ENCODE results near the gene PRR20G.

PRR20G gene

DNA sequence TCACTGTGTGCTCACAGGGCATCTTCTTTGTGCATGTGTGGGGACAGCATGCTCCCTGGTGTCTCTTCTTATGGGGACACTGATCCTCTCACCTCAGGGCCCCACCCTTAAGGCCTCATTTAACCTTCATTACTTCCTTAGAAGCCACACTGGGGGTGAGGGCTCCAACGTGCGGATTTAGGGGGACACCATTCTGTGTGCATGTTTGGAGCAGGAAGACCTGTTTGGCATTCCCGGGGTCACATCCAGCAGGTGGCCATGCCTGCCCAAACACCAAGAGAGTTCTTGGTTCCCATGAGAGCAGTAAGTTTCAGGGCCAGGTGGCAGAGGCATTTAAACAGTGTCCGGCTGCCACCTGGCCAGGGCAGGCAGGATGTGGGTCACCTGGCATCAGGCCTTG is 24.8 kb downstream of the PRR20G start (continued):
- TF ChIP-seq ZNF423 (tag by site-specific recombination; IDR thresholded peaks at IDR 0.05), result no peak

DNA sequence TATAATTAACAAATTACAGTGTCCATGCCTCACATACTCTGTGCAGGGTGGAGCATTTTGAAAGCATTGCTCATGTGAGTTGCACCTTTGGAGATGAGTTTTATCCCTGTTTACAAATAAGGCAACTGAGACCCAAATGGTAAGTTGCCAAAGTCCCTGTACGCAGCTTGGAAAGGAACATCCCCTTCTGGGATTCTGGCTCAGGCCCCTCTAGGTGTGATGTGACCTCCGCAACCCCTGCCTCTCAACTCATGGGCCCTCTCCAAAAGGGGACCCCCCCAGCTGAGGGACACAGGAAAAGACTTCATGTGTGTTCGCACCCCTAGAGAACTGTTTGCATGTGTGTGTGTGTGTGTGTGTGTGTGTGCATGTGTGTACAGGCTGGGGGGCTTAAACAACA is 25.3 kb downstream of the PRR20G start:
- Histone ChIP-seq H3K27ac (ENCODE audit: extremely low read depth, low read depth, low read length) (no peak overlapping the region), H3K4me3 (ENCODE audit: low read depth, low read length) (no peak overlapping the region), H3K4me1 (ENCODE audit: control insufficient read depth, insufficient read depth, low read length) (no peaks in the 10 kb centered on the region), H3K36me3 (ENCODE audit: control insufficient read depth in 2 of 2, insufficient read depth in 1 of 2, low read length in 2 of 2) (no peaks in the 10 kb centered on the region), H3K9me3 (ENCODE audit: control insufficient read depth, insufficient read depth, low read depth, low read length) (no peaks in the 10 kb centered on the region)
- no peak for TF ChIP-seq FEZF1 (tag by site-specific recombination; IDR thresholded peaks at IDR 0.05)
- TF ChIP-seq, protein P1, sequence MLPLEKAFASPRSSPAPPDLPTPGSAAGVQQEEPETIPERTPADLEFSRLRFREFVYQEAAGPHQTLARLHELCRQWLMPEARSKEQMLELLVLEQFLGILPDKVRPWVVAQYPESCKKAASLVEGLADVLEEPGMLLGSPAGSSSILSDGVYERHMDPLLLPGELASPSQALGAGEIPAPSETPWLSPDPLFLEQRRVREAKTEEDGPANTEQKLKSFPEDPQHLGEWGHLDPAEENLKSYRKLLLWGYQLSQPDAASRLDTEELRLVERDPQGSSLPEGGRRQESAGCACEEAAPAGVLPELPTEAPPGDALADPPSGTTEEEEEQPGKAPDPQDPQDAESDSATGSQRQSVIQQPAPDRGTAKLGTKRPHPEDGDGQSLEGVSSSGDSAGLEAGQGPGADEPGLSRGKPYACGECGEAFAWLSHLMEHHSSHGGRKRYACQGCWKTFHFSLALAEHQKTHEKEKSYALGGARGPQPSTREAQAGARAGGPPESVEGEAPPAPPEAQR (tag by site-specific recombination; IDR thresholded peaks at IDR 0.05), result no peak
- TF ChIP-seq, protein P2, sequence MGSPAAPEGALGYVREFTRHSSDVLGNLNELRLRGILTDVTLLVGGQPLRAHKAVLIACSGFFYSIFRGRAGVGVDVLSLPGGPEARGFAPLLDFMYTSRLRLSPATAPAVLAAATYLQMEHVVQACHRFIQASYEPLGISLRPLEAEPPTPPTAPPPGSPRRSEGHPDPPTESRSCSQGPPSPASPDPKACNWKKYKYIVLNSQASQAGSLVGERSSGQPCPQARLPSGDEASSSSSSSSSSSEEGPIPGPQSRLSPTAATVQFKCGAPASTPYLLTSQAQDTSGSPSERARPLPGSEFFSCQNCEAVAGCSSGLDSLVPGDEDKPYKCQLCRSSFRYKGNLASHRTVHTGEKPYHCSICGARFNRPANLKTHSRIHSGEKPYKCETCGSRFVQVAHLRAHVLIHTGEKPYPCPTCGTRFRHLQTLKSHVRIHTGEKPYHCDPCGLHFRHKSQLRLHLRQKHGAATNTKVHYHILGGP (tag by site-specific recombination; IDR thresholded peaks at IDR 0.05), result no peak
- no peak for TF ChIP-seq ZNF426 (tag by site-specific recombination; IDR thresholded peaks at IDR 0.05)
- no peak for TF ChIP-seq ZFHX2 (tag by site-specific recombination; conservative IDR thresholded peaks at IDR 0.05)
- no peak for TF ChIP-seq ZNF623 (tag by site-specific recombination; IDR thresholded peaks at IDR 0.05)
- TF ChIP-seq, protein P3, sequence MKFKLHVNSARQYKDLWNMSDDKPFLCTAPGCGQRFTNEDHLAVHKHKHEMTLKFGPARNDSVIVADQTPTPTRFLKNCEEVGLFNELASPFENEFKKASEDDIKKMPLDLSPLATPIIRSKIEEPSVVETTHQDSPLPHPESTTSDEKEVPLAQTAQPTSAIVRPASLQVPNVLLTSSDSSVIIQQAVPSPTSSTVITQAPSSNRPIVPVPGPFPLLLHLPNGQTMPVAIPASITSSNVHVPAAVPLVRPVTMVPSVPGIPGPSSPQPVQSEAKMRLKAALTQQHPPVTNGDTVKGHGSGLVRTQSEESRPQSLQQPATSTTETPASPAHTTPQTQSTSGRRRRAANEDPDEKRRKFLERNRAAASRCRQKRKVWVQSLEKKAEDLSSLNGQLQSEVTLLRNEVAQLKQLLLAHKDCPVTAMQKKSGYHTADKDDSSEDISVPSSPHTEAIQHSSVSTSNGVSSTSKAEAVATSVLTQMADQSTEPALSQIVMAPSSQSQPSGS (tag by site-specific recombination; IDR thresholded peaks at IDR 0.05; ENCODE audit: low read depth), result no peak
- TF ChIP-seq ZNF510 (tag by site-specific recombination; IDR thresholded peaks at IDR 0.05; ENCODE audit: insufficient replicate concordance), result no peak
- TF ChIP-seq ZNF202 (tag by site-specific recombination; IDR thresholded peaks at IDR 0.05; ENCODE audit: borderline replicate concordance), result no peak
- TF ChIP-seq ZNF555 (tag by site-specific recombination; conservative IDR thresholded peaks at IDR 0.05), result no peak
- no peak for TF ChIP-seq ZFP69B (tag by site-specific recombination; IDR thresholded peaks at IDR 0.05)
- TF ChIP-seq ZNF274 (IDR thresholded peaks at IDR 0.05; ENCODE audit: low read length), result no peak
- TF ChIP-seq ZNF274 (tag by site-specific recombination; IDR thresholded peaks at IDR 0.05; ENCODE audit: borderline replicate concordance), result no peak
- no peak for TF ChIP-seq KLF7 (tag by site-specific recombination; IDR thresholded peaks at IDR 0.05; ENCODE audit: borderline replicate concordance)
- no peak for TF ChIP-seq ZNF292 (tag by site-specific recombination; IDR thresholded peaks at IDR 0.05; ENCODE audit: borderline replicate concordance, low read depth)
- no peak for TF ChIP-seq MZF1 (tag by site-specific recombination; IDR thresholded peaks at IDR 0.05; ENCODE audit: borderline replicate concordance)
- TF ChIP-seq ZNF146 (tag by site-specific recombination; IDR thresholded peaks at IDR 0.05), result no peak
- no peak for TF ChIP-seq ZNF514 (tag by site-specific recombination; IDR thresholded peaks at IDR 0.05)
- no peak for TF ChIP-seq ZNF19 (tag by site-specific recombination; IDR thresholded peaks at IDR 0.05; ENCODE audit: low read depth)
- no peak for TF ChIP-seq ZSCAN23 (tag by site-specific recombination; IDR thresholded peaks at IDR 0.05)
- TF ChIP-seq ZNF473 (tag by site-specific recombination; IDR thresholded peaks at IDR 0.05), result no peak
- POLR2A ChIA-PET, result no interaction called here
- CTCF ChIA-PET, result interaction anchor here (0.6 to 0.7 kb wide), 2 partner anchors 8 to 559 kb away, joined by 3 read pairs; partner anchors contain the start of gene CHCHD6
